Upper lobe of left lung (tissue), 6 donors: ENCODE measurements around the gene TMEM54. TPM values are rescaled to one million over a fixed set of nuclear protein-coding genes. Genes with fewer than 3 reads are reported as not detected.
A peak's percentile ranks its signal among the peaks of the same experiment; 100 is the strongest.

Source experiments
- ATAC-seq, 2 donors: fragments of 200-7000 bp; cut with Tn5 transposase; one replicate each; pipeline ENCODE4 v1.9.1; 2022; ENCODE audit warnings: mild to moderate bottlenecking in 2 of 2, moderate library complexity in 2 of 2; ENCODE audit not compliant: low FRiP score in 2 of 2
- DNase-seq, 2 donors: peaks; one replicate each; pipeline ENCODE4 v3.0.0-alpha.2; 2019 to 2020
- H3K27ac ChIP-seq, 4 donors: fragments of 200-600 bp; sonication (generic); one replicate each; pipeline ENCODE4 v1.5.1; 2016 to 2019
- H3K27me3 ChIP-seq, 4 donors: fragments of 200-600 bp; sonication (generic); one replicate each; pipeline ENCODE4 v1.5.1; 2017 to 2019
- H3K36me3 ChIP-seq, 4 donors: fragments of 200-600 bp; sonication (generic); one replicate each; pipeline ENCODE4 v1.5.1; 2016 to 2019
- H3K4me1 ChIP-seq, 4 donors: fragments of 200-600 bp; sonication (generic); one replicate each; pipeline ENCODE4 v1.5.1; 2018 to 2019
- H3K4me3 ChIP-seq, 4 donors: fragments of 200-600 bp; sonication (generic); one replicate each; pipeline ENCODE4 v1.5.1; 2017 to 2019; ENCODE audit warnings: mild to moderate bottlenecking in 2 of 4, moderate library complexity in 1 of 4
- H3K9me3 ChIP-seq, 4 donors: fragments of 200-600 bp; sonication (generic); one replicate each; pipeline ENCODE4 v1.5.1; 2018 to 2019
- CTCF ChIP-seq, 6 experiments: fragments of 450-650 bp in 4 of 6; fragments of 200-600 bp in 2 of 6; sonication (generic) in 2 of 6; IDR thresholded peaks; one replicate each; pipeline ENCODE4 v1.5.1; 2016 to 2019; ENCODE audit warnings: antibody characterized with exemption in 6 of 6
- EP300 ChIP-seq, 4 donors: sonication (generic); formaldehyde crosslinking; IDR thresholded peaks; one replicate each; pipeline ENCODE4 v1.5.1; 2017; ENCODE audit warnings: antibody characterized with exemption in 4 of 4, control low read depth in 2 of 4
- POLR2A ChIP-seq, 4 donors: fragments of 450-650 bp; IDR thresholded peaks; one replicate each; pipeline ENCODE4 v1.5.1; 2016 to 2017; ENCODE audit warnings: antibody characterized with exemption in 4 of 4, mild to moderate bottlenecking in 2 of 4
- POLR2AphosphoS5 ChIP-seq, 2 donors: sonication (generic); formaldehyde crosslinking; IDR thresholded peaks; one replicate each; pipeline ENCODE4 v1.5.1; 2017; ENCODE audit warnings: antibody characterized with exemption in 2 of 2
- WGBS, 2 donors: methylation state at CpG; one replicate each; pipeline ENCODE4 v1.1.5; 2017 to 2018; 5-methylcytosine and 5-hydroxymethylcytosine counted together
- total RNA-seq, 6 donors: library from RNA; depleted of rRNA in 4 of 6; stranded (reverse); fragments of >200 nt in 4 of 6; gene quantifications; one replicate each; pipeline versions ENCODE4 v1.1.0 to v1.2.1, GENCODE V29; 2016 to 2021
- donor health status: DM: no; HTN: no; CAD: no; lungs with moderate emphysema.
- donor health status: DM: no; HTN: yes; CAD: no; lungs with severe emphysema.

TMEM54 gene
- 10 to 100 TPM; 37.7 to 94.1 (median 58.6) TPM for total RNA-seq

- H3K27ac ChIP-seq: peak within 1 kb of the TSS in 1 of 4 donors; percentile 63
- no peaks in the 10 kb centered on the region for H3K36me3 ChIP-seq
- H3K4me3 ChIP-seq: peak within 1 kb of the TSS; percentile 40 to 71 (median 68)
- DNase-seq: peak; percentile 67 to 94
- no peaks in the 10 kb centered on the region for H3K9me3 ChIP-seq
- H3K27me3 ChIP-seq: peaks cover 0 to 8% (median 3%) of the 10 kb centered on the region in 4 donors
- WGBS, 2 donors: 5% methylated on average over 28 of the region's 92 CpGs; no CpG with 5 or more reads in 1 of the 2 donors
- peaks cover 8 to 16% (median 13%) of the 10 kb centered on the region in 4 donors for H3K4me1 ChIP-seq
- peak in 1 of 6 experiments; percentile 3 for TF ChIP-seq CTCF (IDR thresholded peaks at IDR 0.05)
- TF ChIP-seq EP300 (IDR thresholded peaks at IDR 0.05): no peak
- peak in 1 of 2 donors; percentile 91 for ATAC-seq
Observed at GRCh38 chr1:32900956-32901822, at the start of gene TMEM54. TSS of gene TMEM54 (minus strand) at chr1:32901389. CDS start at chr1:32901238, 151 bp downstream.

- no peak overlapping the region for H3K27ac ChIP-seq
- DNase-seq: no peak
- no peak overlapping the region for H3K4me3 ChIP-seq
- peaks cover 8 to 43% (median 19%) of the 10 kb centered on the region in 4 donors for H3K4me1 ChIP-seq
- no peak for ATAC-seq
- no peaks in the 10 kb centered on the region for H3K27me3 ChIP-seq
- TF ChIP-seq CTCF (IDR thresholded peaks at IDR 0.05) (no peak), EP300 (IDR thresholded peaks at IDR 0.05) (no peak), POLR2A (IDR thresholded peaks at IDR 0.05) (no peak), POLR2AphosphoS5 (IDR thresholded peaks at IDR 0.05) (no peak)
- H3K9me3 ChIP-seq: no peaks in the 10 kb centered on the region
- WGBS, 2 donors: 68 to 82% methylated on average over 5 of the region's 5 CpGs
- H3K36me3 ChIP-seq: peaks cover 13 to 36% (median 25%) of the 10 kb centered on the region in 4 donors
Observed at GRCh38 chr1:32949519-32949918, 48.3 kb upstream of the TMEM54 start.

- H3K36me3 ChIP-seq: peaks cover 16 to 42% (median 30%) of the 10 kb centered on the region in 4 donors
- TF ChIP-seq EP300 (IDR thresholded peaks at IDR 0.05) (no peak), POLR2A (IDR thresholded peaks at IDR 0.05) (no peak), POLR2AphosphoS5 (IDR thresholded peaks at IDR 0.05) (no peak), CTCF (IDR thresholded peaks at IDR 0.05) (no peak)
- H3K4me3 ChIP-seq: no peak overlapping the region
- H3K4me1 ChIP-seq: peaks cover 8 to 43% (median 19%) of the 10 kb centered on the region in 4 donors
- H3K9me3 ChIP-seq: no peaks in the 10 kb centered on the region
- H3K27ac ChIP-seq: peak overlapping the region in 2 of 4 donors; percentile 23 to 34
- peak in 1 of 2 donors; percentile 62 for ATAC-seq
- WGBS, 2 donors: 48 to 64% methylated on average over 1 of the region's 1 CpG
- H3K27me3 ChIP-seq: no peaks in the 10 kb centered on the region
- DNase-seq: no peak
Observed at GRCh38 chr1:32948905-32949304, 47.7 kb upstream of the TMEM54 start.

- H3K9me3 ChIP-seq: no peaks in the 10 kb centered on the region
- WGBS, 2 donors: 65 to 93% methylated on average over 1 of the region's 1 CpG
- no peak overlapping the region for H3K4me3 ChIP-seq
- ATAC-seq (peak in 1 of 2 donors; percentile 67), DNase-seq (no peak)
- no peaks in the 10 kb centered on the region for H3K27me3 ChIP-seq
- peak overlapping the region in 1 of 4 donors; percentile 34 for H3K27ac ChIP-seq
- TF ChIP-seq POLR2A (IDR thresholded peaks at IDR 0.05) (no peak), CTCF (IDR thresholded peaks at IDR 0.05) (no peak), POLR2AphosphoS5 (IDR thresholded peaks at IDR 0.05) (no peak), EP300 (IDR thresholded peaks at IDR 0.05) (no peak)
- H3K4me1 ChIP-seq: peaks cover 8 to 39% (median 17%) of the 10 kb centered on the region in 4 donors
- peaks cover 22 to 48% (median 34%) of the 10 kb centered on the region in 4 donors for H3K36me3 ChIP-seq
Observed at GRCh38 chr1:32948390-32948722, 47.2 kb upstream of the TMEM54 start.
